Breast epithelium (tissue), 4 donors: Measurements from ENCODE around the gene FAM131B. TPM values are rescaled to one million over a fixed set of nuclear protein-coding genes. Genes with fewer than 3 reads are reported as not detected.
A peak's percentile ranks its signal among the peaks of the same experiment; 100 is the strongest.

Source experiments
- DNase-seq, 2 donors: peaks; one replicate each; pipeline ENCODE4 v3.0.0-alpha.2; 2019; ENCODE audit warnings: low spot score in 2 of 2
- H3K27ac ChIP-seq, 2 donors: fragments of 200-600 bp; sonication (generic) in 1 of 2; one replicate each; pipeline ENCODE4 v1.5.1; 2016 to 2019; ENCODE audit warnings: mild to moderate bottlenecking in 1 of 2
- H3K27me3 ChIP-seq, 2 donors: fragments of 200-600 bp; sonication (generic) in 1 of 2; one replicate each; pipeline versions ENCODE4 v1.5.1 to v1.6.0; 2017 to 2019; ENCODE audit warnings: control low read depth in 1 of 2, mild to moderate bottlenecking in 1 of 2
- H3K36me3 ChIP-seq: fragments of 200-600 bp; one replicate; pipeline ENCODE4 v1.5.1; 2019
- H3K4me1 ChIP-seq, 2 donors: fragments of 200-600 bp; sonication (generic); one replicate each; pipeline ENCODE4 v1.5.1; 2016 to 2019; ENCODE audit warnings: control low read depth in 1 of 2
- H3K4me3 ChIP-seq, 3 donors: fragments of 200-600 bp; sonication (generic); 1 replicate in 2 of 3; 2 replicates in 1 of 3; pipeline ENCODE4 v1.5.1; 2016 to 2019; ENCODE audit warnings: mild to moderate bottlenecking in 3 of 3, moderate library complexity in 2 of 3
- H3K9me3 ChIP-seq, 2 donors: fragments of 200-600 bp; sonication (generic) in 1 of 2; one replicate each; pipeline ENCODE4 v1.5.1; 2016 to 2019; ENCODE audit warnings: control low read depth in 1 of 2
- CTCF ChIP-seq, 3 donors: fragments of 450-650 bp; IDR thresholded peaks; one replicate each; pipeline ENCODE4 v1.5.1; 2016 to 2017; ENCODE audit warnings: antibody characterized with exemption in 3 of 3, mild to moderate bottlenecking in 3 of 3, moderate library complexity in 3 of 3
- POLR2A ChIP-seq: fragments of 450-650 bp; IDR thresholded peaks from one replicate; pipeline ENCODE4 v1.6.1; 2016; ENCODE audit warnings: antibody characterized with exemption, mild to moderate bottlenecking, moderate library complexity
- POLR2AphosphoS5 ChIP-seq, 3 donors: sonication (generic); formaldehyde crosslinking; IDR thresholded peaks; one replicate each; pipeline ENCODE4 v1.6.1; 2017; ENCODE audit warnings: antibody characterized with exemption in 3 of 3
- intact Hi-C: fragments of 100-400 bp; cut with DNase I; formaldehyde crosslinking; loops from one replicate; pipeline ENCODE4 v1.15.1; 2023; ENCODE audit warnings: low total_unique reads
- total RNA-seq, 3 donors: library from RNA; depleted of rRNA; stranded (reverse); fragments of >200 nt; gene quantifications; one replicate each; pipeline ENCODE4 v1.1.0, GENCODE V29; 2016

Gene FAM131B
- total RNA-seq, 3 donors from 2014 or later: 0.48 to 2.3 (median 0.73) TPM

DNA sequence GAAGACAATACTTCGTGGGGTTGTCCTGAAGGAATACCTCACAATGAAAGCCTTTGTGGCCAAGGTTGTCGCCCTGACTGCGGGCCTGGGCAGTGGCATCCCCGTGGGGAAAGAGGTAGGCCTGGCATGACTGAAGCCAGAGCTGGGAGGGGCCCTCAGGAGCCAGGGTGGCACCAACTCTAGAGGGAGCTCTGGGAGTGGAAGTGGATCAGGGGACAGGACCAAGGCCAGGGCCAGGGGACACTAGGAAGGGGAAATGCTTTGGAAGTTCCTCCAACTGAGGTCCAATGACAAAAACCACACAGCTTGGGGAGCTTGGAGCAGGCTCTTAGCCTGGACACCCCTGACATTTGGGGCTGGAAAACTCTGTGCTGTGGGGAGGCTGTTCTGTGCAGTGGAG lies 40.8 kb downstream of the FAM131B start:
- Histone ChIP-seq H3K4me1 (peaks cover 0 to 4% of the 10 kb centered on the region in 2 donors), H3K9me3 (no peaks in the 10 kb centered on the region), H3K4me3 (no peak overlapping the region), H3K36me3 (no peaks in the 10 kb centered on the region), H3K27me3 (no peaks in the 10 kb centered on the region), H3K27ac (peak overlapping the region in 1 of 2 donors; percentile 55)
- no peak for DNase-seq
- intact Hi-C loops: no loop called here
- TF ChIP-seq CTCF (IDR thresholded peaks at IDR 0.05): no peak
- TF ChIP-seq POLR2A: no peak
- TF ChIP-seq POLR2AphosphoS5 (IDR thresholded peaks at IDR 0.05): no peak

GRCh38 chr7:143321242-143321641 lies 41.3 kb downstream of the FAM131B start:
- no peak for TF ChIP-seq POLR2A
- no peak for TF ChIP-seq POLR2AphosphoS5 (IDR thresholded peaks at IDR 0.05)
- no peak for TF ChIP-seq CTCF (IDR thresholded peaks at IDR 0.05)
- no peaks in the 10 kb centered on the region for H3K27me3 ChIP-seq

DNA sequence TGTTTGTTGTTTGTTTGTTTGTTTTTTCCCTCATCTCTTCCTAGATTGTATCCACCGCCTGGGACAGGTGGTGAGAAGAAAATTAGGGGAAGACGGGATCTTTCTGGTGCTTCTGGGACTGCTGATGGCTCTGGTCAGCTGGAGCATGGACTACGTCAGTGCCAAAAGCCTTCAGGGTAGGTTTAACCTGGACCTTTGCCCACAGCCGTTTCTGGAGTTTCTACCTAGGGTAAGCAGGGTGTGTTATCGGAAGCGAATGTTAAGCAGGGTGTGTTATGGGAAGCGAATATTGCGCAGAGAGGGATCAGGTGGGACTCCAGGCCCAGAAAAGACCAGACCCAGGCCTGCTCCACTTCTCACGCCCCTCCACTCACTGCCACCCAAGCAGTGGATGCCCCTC lies 41.9 kb downstream of the FAM131B start:
- peak in 1 of 2 donors; percentile 71 for DNase-seq
- H3K27me3 ChIP-seq: no peaks in the 10 kb centered on the region
- H3K9me3 ChIP-seq: no peaks in the 10 kb centered on the region
- H3K27ac ChIP-seq: peak overlapping the region; percentile 10 to 55
- peaks cover 0 to 4% of the 10 kb centered on the region in 2 donors for H3K4me1 ChIP-seq
- TF ChIP-seq POLR2AphosphoS5 (IDR thresholded peaks at IDR 0.05) (no peak), CTCF (IDR thresholded peaks at IDR 0.05) (no peak), POLR2A (no peak)
- intact Hi-C loops: no loop called here
- no peak overlapping the region for H3K4me3 ChIP-seq
- no peaks in the 10 kb centered on the region for H3K36me3 ChIP-seq

More at GRCh38 chr7:143321242-143321641, 41.3 kb downstream of the FAM131B start:
- no peak for DNase-seq
- Histone ChIP-seq H3K4me1 (peaks cover 0 to 4% of the 10 kb centered on the region in 2 donors), H3K27ac (peak overlapping the region in 1 of 2 donors; percentile 55), H3K9me3 (no peaks in the 10 kb centered on the region), H3K36me3 (no peaks in the 10 kb centered on the region), H3K4me3 (no peak overlapping the region)
- intact Hi-C loops: no loop called here

DNA sequence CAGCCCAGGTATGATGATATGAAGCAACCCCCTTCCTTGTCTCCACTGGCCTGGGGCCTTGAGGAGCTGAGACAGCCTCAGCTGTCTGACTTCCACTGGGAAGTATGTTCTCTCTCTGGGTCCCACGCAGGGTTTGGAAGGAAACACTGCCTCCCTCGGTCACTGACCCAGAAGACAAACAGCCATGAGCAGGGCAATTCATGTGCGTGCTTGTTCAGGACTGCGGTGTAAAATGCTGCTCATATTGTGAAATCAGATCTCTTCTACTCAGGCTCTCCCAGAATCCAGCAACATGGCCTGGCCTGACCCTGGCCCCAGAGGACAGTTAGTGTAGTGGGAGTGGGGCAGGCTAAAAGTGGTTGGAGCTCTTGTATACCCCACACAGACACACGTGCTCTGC lies 43.9 kb downstream of the FAM131B start:
- intact Hi-C loops: no loop called here
- Histone ChIP-seq H3K36me3 (no peaks in the 10 kb centered on the region), H3K9me3 (no peaks in the 10 kb centered on the region), H3K27me3 (no peaks in the 10 kb centered on the region), H3K4me3 (no peak overlapping the region), H3K4me1 (peaks cover 0 to 4% of the 10 kb centered on the region in 2 donors), H3K27ac (peak overlapping the region; percentile 79 to 94)
- TF ChIP-seq POLR2AphosphoS5 (IDR thresholded peaks at IDR 0.05) (peak in 1 of 3 donors; percentile 74), POLR2A (no peak), CTCF (IDR thresholded peaks at IDR 0.05) (peak; percentile 9 to 48 (median 16))
- DNase-seq: peak in 1 of 2 donors; percentile 90

- Histone ChIP-seq H3K36me3 (no peaks in the 10 kb centered on the region), H3K27ac (no peak overlapping the region), H3K27me3 (no peaks in the 10 kb centered on the region), H3K4me3 (no peak overlapping the region), H3K4me1 (no peaks in the 10 kb centered on the region), H3K9me3 (no peaks in the 10 kb centered on the region)
- no peak for DNase-seq
- intact Hi-C loops: no loop called here
- TF ChIP-seq POLR2A: no peak
- no peak for TF ChIP-seq CTCF (IDR thresholded peaks at IDR 0.05)
- TF ChIP-seq POLR2AphosphoS5 (IDR thresholded peaks at IDR 0.05): no peak
Observed at GRCh38 chr7:143316492-143316891, 46.0 kb downstream of the FAM131B start.
